Activated naive CD8-positive, alpha-beta T cell (primary cell): ENCODE measurements around the gene MRM3.
"Not testable (repeated sequence)": the region's sequence is repeated elsewhere in the genome, so short reads cannot be mapped to it uniquely, and the experiment has no call there.

Experiments
- H3K27ac Mint-ChIP-seq: one replicate; pipeline ENCODE4 v1.8.0; 2021; ENCODE audit warnings: mixed read lengths
- H3K27me3 Mint-ChIP-seq: one replicate; pipeline ENCODE4 v1.8.0; 2021; ENCODE audit warnings: mixed read lengths
- H3K36me3 Mint-ChIP-seq: one replicate; pipeline ENCODE4 v1.8.0; 2021; ENCODE audit warnings: mixed read lengths
- H3K4me1 Mint-ChIP-seq: one replicate; pipeline ENCODE4 v1.8.0; 2021; ENCODE audit warnings: low read depth, mixed read lengths
- H3K4me3 Mint-ChIP-seq: one replicate; pipeline ENCODE4 v1.8.0; 2021; ENCODE audit warnings: mild to moderate bottlenecking, mixed read lengths
- H3K9me3 Mint-ChIP-seq: one replicate; pipeline ENCODE4 v1.8.0; 2021; ENCODE audit warnings: low read depth, mixed read lengths

Gene MRM3

GRCh38 chr17:750431-751037, 31.6 kb upstream of the MRM3 start:
- Mint-ChIP-seq H3K27ac (peak overlapping the region; percentile 99), H3K4me1 (peaks cover 36% of the 10 kb centered on the region), H3K27me3 (no peaks in the 10 kb centered on the region), H3K36me3 (peaks cover 13% of the 10 kb centered on the region), H3K4me3 (peak overlapping the region; percentile 99), H3K9me3 (no peaks in the 10 kb centered on the region)

- no peaks in the 10 kb centered on the region for H3K27me3 Mint-ChIP-seq
Observed at GRCh38 chr17:751269-752001, 30.7 kb upstream of the MRM3 start.

GRCh38 chr17:752002-752619, 30.0 kb upstream of the MRM3 start, which contains the start of gene GEMIN4:
Gene GEMIN4 (minus strand): TSS chr17:752264. CDS start chr17:752142, 122 bp downstream.
- Mint-ChIP-seq H3K36me3 (peaks cover 13% of the 10 kb centered on the region), H3K9me3 (no peaks in the 10 kb centered on the region), H3K4me1 (peaks cover 36% of the 10 kb centered on the region), H3K4me3 (peak within 1 kb of the TSS; percentile 99), H3K27me3 (no peaks in the 10 kb centered on the region), H3K27ac (peak within 1 kb of the TSS; percentile 99)

More at GRCh38 chr17:751269-752001, 30.7 kb upstream of the MRM3 start:
- no peaks in the 10 kb centered on the region for H3K9me3 Mint-ChIP-seq
- peaks cover 13% of the 10 kb centered on the region for H3K36me3 Mint-ChIP-seq
- peaks cover 36% of the 10 kb centered on the region for H3K4me1 Mint-ChIP-seq
- peak overlapping the region; percentile 99 for H3K4me3 Mint-ChIP-seq
- H3K27ac Mint-ChIP-seq, result peak overlapping the region; percentile 99

- Mint-ChIP-seq H3K9me3 (no peaks in the 10 kb centered on the region), H3K36me3 (peaks cover 13% of the 10 kb centered on the region), H3K27ac (peak overlapping the region; percentile 95), H3K27me3 (no peaks in the 10 kb centered on the region), H3K4me3 (peak overlapping the region; percentile 93), H3K4me1 (peaks cover 36% of the 10 kb centered on the region)
Observed at GRCh38 chr17:752620-753219, 29.4 kb upstream of the MRM3 start.

- no peaks in the 10 kb centered on the region for H3K27me3 Mint-ChIP-seq
- no peaks in the 10 kb centered on the region for H3K9me3 Mint-ChIP-seq
- H3K4me3 Mint-ChIP-seq, result peak overlapping the region; percentile 67
- peaks cover 13% of the 10 kb centered on the region for H3K36me3 Mint-ChIP-seq
- peaks cover 31% of the 10 kb centered on the region for H3K4me1 Mint-ChIP-seq
- H3K27ac Mint-ChIP-seq, result peak overlapping the region; percentile 83
Observed at GRCh38 chr17:753418-753817, 28.7 kb upstream of the MRM3 start.

DNA sequence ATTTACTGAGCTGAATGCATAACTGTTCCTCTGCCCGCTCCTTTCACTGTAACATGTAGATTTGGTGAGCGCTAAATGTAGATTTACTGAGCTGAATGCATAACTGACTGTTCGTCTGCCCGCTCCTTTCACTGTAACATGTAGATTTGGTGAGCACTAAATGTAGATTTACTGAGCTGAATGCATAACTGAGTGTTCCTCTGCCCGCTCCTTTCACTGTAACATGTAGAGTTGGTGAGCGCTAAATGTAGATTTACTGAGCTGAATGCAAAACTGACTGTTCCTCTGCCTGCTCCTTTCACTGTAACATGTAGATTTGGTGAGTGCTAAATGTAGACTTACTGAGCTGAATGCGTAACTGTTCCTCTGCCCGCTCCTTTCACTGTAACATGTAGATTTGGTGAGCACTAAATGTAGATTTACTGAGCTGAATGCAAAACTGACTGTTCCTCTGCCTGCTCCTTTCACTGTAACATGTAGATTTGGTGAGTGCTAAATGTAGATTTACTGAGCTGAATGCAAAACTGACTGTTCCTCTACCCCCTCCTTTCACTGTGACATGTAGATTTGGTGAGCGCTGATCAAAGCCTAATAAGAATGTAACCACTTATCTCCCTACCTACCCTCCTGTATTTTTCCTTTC, 26.7 kb upstream of the MRM3 start:
- not testable (repeated sequence) for H3K9me3 Mint-ChIP-seq, H3K36me3 Mint-ChIP-seq, H3K4me3 Mint-ChIP-seq, H3K27me3 Mint-ChIP-seq, H3K27ac Mint-ChIP-seq
- H3K4me1 Mint-ChIP-seq, result peaks cover 16% of the 10 kb centered on the region

- H3K9me3 Mint-ChIP-seq, H3K27me3 Mint-ChIP-seq, H3K27ac Mint-ChIP-seq, H3K4me1 Mint-ChIP-seq, H3K4me3 Mint-ChIP-seq, H3K36me3 Mint-ChIP-seq: not testable (repeated sequence)
Observed at GRCh38 chr17:756010-756567, 26.1 kb upstream of the MRM3 start.

- H3K9me3 Mint-ChIP-seq, result no peaks in the 10 kb centered on the region
- no peak overlapping the region for H3K27ac Mint-ChIP-seq
- no peaks in the 10 kb centered on the region for H3K4me1 Mint-ChIP-seq
- H3K27me3 Mint-ChIP-seq, result no peaks in the 10 kb centered on the region
- H3K36me3 Mint-ChIP-seq, result no peaks in the 10 kb centered on the region
- no peak overlapping the region for H3K4me3 Mint-ChIP-seq
Observed at GRCh38 chr17:759964-760363, 22.2 kb upstream of the MRM3 start.

DNA sequence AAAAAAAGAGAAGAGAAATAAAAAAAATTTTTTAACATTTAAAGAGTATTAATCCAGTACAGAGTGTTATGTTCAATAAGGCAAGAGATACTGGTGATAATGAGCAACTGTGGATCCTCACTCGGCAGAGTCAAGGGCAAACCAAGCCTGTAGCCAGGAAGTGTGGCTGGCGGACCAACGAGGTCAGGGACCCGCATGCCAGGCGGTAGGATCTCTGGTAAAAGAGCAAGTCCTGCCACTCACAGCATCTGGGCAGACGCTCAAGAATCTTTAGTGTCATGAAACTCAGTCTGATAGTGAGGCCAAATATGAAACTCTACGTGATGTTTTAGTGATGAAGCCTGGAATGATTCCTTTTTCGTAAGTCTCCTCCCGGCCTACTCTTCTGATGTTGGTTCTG, 21.8 kb upstream of the MRM3 start:
- H3K4me3 Mint-ChIP-seq, result no peak overlapping the region
- peaks cover 2% of the 10 kb centered on the region for H3K36me3 Mint-ChIP-seq
- no peak overlapping the region for H3K27ac Mint-ChIP-seq
- H3K9me3 Mint-ChIP-seq, result no peaks in the 10 kb centered on the region
- no peaks in the 10 kb centered on the region for H3K4me1 Mint-ChIP-seq
- H3K27me3 Mint-ChIP-seq, result no peaks in the 10 kb centered on the region

DNA sequence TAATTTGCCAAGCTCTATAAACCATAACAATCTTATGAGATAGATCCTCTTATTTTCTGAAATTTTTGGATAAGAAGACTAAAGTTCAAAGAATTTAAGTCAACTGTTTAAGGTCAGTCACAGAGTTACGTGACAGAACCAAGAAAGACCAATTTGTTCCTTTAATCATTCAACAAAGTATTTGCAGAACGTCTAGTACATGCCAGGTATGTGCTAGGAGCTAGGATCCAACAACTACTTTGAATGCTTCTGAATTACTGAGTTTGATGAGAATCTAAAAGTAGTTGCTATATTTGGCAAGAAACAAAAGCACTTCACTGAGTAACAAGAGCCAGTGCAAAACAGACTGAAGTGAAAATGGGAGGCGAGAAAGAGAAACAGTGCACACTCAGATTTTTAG, 15.1 kb upstream of the MRM3 start:
- no peaks in the 10 kb centered on the region for H3K27me3 Mint-ChIP-seq
- peaks cover 7% of the 10 kb centered on the region for H3K36me3 Mint-ChIP-seq
- no peaks in the 10 kb centered on the region for H3K9me3 Mint-ChIP-seq
- H3K27ac Mint-ChIP-seq, result peak overlapping the region; percentile 35
- no peak overlapping the region for H3K4me3 Mint-ChIP-seq
- H3K4me1 Mint-ChIP-seq, result peaks cover 1% of the 10 kb centered on the region

GRCh38 chr17:773016-773415, 9.1 kb upstream of the MRM3 start:
- Mint-ChIP-seq H3K4me1 (peaks cover 9% of the 10 kb centered on the region), H3K27ac (no peak overlapping the region), H3K36me3 (peaks cover 7% of the 10 kb centered on the region), H3K27me3 (no peaks in the 10 kb centered on the region), H3K9me3 (no peaks in the 10 kb centered on the region), H3K4me3 (no peak overlapping the region)

DNA sequence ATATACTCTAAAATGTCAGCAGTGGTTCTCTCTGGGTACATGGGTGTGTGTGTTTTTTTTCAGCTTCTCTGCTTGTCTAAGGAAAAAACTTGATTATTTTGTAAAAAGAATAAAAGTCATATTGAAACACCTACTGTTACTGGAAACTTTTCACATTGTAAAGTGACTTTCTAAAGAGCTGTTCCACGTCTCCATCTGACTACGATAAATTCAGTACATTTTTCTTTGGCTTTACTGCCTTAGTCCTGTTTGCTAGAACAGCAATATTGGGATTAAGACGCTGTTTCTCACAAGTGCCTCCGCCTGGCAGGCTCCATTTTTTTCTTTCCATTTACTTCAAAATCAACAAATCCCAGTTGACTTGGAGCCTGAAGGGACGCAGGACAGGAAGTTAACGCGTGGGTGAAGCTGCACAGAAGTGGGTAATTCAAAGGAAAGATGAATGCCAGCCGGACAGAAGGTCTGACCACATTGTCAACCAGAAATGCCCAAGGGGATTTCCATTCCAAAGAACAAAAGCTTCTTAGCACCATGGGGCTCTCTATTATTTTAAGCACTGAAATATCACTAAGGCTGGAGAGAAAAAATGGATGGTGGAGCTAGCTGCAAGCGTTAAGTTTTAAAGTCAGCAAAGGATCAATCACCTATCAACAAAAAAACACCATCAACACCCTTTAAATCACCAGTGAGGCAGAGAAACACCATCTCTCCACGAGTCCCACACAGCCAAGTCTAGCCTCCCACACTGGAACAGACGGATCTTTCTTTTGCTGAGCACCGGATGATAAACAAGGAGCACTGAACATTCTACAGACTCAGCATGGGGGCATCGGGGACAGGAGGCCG, 8.5 kb upstream of the MRM3 start:
- Mint-ChIP-seq H3K4me1 (peaks cover 9% of the 10 kb centered on the region), H3K36me3 (peaks cover 7% of the 10 kb centered on the region), H3K27me3 (no peaks in the 10 kb centered on the region), H3K27ac (no peak overlapping the region), H3K9me3 (no peaks in the 10 kb centered on the region), H3K4me3 (no peak overlapping the region)

- no peak overlapping the region for H3K4me3 Mint-ChIP-seq
- H3K27ac Mint-ChIP-seq, result no peak overlapping the region
- H3K36me3 Mint-ChIP-seq, result peaks cover 7% of the 10 kb centered on the region
Observed at GRCh38 chr17:774313-774584, 7.9 kb upstream of the MRM3 start.

GRCh38 chr17:778096-778495, 4.1 kb upstream of the MRM3 start:
- Mint-ChIP-seq H3K4me1 (peaks cover 21% of the 10 kb centered on the region), H3K4me3 (no peak overlapping the region), H3K9me3 (no peaks in the 10 kb centered on the region), H3K27me3 (no peaks in the 10 kb centered on the region), H3K36me3 (peaks cover 5% of the 10 kb centered on the region), H3K27ac (no peak overlapping the region)

More at GRCh38 chr17:774313-774584, 7.9 kb upstream of the MRM3 start:
- H3K27me3 Mint-ChIP-seq, result no peaks in the 10 kb centered on the region
- no peaks in the 10 kb centered on the region for H3K9me3 Mint-ChIP-seq
- peaks cover 9% of the 10 kb centered on the region for H3K4me1 Mint-ChIP-seq
